AG10803 (cell line): Measurements from ENCODE around the gene DPY30.

Experiments
- DNase-seq: peaks from one replicate; pipeline ENCODE4 v3.0.0; 2010; ENCODE audit warnings: low read depth
- H3K4me3 ChIP-seq: 2 replicates; pipeline ENCODE4 v1.5.1; 2011; ENCODE audit warnings: mild to moderate bottlenecking, low read length, control low read depth
- CTCF ChIP-seq: conservative IDR thresholded peaks from 2 replicates; pipeline ENCODE4 v1.5.1; 2011; ENCODE audit warnings: mild to moderate bottlenecking, low read length, control low read depth, inconsistent platforms

The DPY30 gene

DNA sequence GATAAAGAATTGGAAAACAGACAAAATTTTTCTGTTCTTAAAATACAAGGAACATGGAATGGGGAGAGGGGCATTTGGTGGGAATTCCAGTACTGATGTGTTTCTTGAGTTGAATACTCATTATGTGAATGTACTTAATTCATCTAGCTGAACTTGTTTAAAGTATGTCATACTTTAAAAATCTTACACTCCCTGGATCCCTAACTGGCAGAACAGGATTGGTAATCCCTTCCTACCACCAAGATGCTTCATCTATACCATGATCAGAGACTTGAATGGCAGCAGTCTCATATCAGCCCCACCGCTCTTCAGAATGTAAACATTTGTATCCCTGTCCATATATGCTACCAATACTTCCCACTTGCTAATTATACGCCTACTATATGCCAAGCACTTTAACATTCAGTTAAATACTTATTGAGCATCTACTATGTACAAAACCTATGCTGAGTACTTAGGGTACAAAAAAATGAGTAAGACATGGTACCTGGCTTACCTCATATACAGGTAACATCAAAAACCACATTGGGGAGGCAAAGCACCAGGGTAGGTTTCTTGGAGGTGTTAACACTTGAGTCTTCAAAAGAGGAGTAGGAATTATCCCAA, 34.1 kb downstream of the DPY30 start:
- no peak for TF ChIP-seq CTCF
- no peak overlapping the region for H3K4me3 ChIP-seq
- no peak for DNase-seq

- no peak for TF ChIP-seq CTCF
- DNase-seq = no peak
- H3K4me3 ChIP-seq = no peak overlapping the region
These were observed 35.8 kb downstream of the DPY30 start for GRCh38 chr2:32003791-32004190.

DNA sequence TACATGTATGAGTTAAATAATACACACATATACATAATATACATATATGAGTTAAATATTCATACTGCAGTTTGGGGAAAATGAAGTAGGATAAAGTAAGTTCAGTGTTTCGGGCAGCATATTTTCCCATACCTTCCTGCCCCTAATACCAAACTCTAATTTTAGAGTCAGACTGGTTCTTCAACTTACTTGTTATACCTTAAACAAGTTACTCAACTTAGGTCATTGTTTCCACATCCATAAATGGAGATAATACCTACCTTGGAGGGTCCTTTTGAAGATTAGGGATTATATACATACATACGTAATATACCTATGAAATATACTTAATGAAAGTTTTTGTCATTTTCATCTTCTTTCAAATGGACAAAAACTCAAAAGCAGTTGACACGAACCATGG, 37.2 kb downstream of the DPY30 start:
- no peak for TF ChIP-seq CTCF
- no peak for DNase-seq
- H3K4me3 ChIP-seq = no peak overlapping the region

DNA sequence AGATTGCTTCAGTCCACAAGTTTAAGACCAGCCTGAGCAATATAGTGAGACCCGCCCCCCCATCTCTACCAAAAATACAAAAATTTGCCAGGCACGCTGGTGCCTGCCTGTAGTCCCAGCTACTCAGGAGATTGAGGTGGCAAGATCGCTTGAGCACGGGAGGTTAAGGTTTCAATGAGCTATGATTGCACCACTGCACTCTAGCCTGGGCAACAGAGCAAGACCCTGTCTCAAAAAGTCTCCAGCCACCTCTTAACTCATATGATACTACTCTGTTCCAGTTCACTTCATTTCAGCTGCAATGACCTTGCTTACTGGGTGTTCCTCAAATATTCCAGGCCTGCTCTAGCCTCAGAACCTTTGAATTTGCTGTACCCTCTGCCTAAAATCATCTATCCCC, 40.2 kb downstream of the DPY30 start:
- no peak for TF ChIP-seq CTCF
- no peak overlapping the region for H3K4me3 ChIP-seq
- no peak for DNase-seq

DNA sequence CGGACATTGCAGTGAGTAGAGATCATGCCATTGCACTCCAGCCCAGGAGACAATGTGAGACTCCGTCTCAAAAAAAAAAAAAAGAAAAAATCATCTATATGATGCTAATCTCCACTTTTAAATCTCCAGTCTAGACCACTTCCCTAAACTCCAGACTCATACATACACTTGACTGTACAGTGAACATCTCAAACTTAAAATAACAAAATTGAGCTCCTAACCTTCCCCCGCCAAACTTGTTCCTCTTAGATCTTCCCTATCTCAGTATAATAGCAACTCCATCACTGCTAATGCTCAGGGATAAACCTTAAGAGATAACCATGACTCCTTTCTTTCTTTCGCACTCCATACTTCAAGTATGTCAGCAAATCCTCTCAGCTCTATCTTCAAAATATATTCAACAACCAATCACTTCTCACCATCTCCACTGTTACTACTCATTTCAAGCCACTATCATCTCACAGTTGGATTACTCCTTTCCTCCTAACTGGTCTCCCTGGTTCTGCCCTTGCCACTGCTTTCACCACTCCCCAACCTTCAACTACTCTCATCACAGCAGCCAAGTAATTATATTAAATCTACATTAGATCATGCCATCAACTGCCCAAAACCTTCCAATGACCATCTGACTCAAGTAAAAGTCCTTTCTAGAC, 40.7 kb downstream of the DPY30 start:
- H3K4me3 ChIP-seq = no peak overlapping the region
- no peak for DNase-seq
- no peak for TF ChIP-seq CTCF

- no peak for TF ChIP-seq CTCF
- DNase-seq = peak; percentile 25
- no peak overlapping the region for H3K4me3 ChIP-seq
These were observed 42.0 kb downstream of the DPY30 start for GRCh38 chr2:31997653-31998052.

DNA sequence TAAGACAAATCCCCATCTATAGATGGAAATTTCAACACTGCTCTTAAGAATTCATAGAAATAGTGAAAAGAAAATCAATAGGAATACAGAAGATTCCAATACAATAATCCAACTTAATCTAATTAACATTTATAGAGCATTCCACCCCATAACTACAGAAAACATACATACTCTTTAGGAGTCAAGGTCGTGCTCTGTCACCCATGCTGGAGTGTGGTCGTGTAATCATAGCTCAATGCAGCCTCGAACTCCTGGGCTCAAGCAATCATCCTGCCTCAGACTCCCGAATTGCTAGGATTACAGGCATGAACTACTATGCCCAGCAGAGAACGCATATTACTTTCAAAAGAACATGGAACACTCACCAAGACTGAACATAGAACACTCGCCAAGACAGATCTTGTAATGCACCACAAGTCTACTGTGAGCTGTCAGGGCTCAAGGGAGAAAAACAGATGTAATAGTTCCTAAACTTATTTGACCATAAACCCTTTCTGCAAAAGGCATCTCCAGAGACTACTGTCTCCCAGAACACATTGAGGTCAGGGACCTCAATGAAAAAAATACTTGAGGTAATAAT, 42.9 kb downstream of the DPY30 start:
- no peak for TF ChIP-seq CTCF
- no peak overlapping the region for H3K4me3 ChIP-seq
- DNase-seq = peak; percentile 9
